Liver (tissue), 5 donors: Measurements from ENCODE around the gene C16orf74. TPM values are rescaled to one million over a fixed set of nuclear protein-coding genes. Genes with fewer than 3 reads are reported as not detected.

Experiments
- polyA plus RNA-seq, 2 donors: library from polyadenylated mRNA; stranded (reverse) in 1 of 2; unstranded in 1 of 2; fragments of 200-250 nt in 1 of 2; fragments of >200 nt in 1 of 2; fragmentation: Nextera tagmentation in 1 of 2; extraction: Ambion mirVana in 1 of 2; gene quantifications; one replicate each; pipeline versions ENCODE4 v1.2.1 to v1.2.3, GENCODE V29; 2013 to 2015
- small RNA-seq: library from RNA; depleted of rRNA; stranded (forward); fragments of <200 nt; gene quantifications from one replicate; pipeline ENCODE3, GENCODE V24; 2014
- total RNA-seq, 2 donors: library from RNA; depleted of rRNA; stranded (reverse); fragments of >200 nt; gene quantifications; one replicate each; pipeline ENCODE4 v1.2.3, GENCODE V29; 2014
- donor health status: healthy.
- donor health status: healthy.
- donor health status: healthy.

Gene C16orf74
- total and polyA plus RNA-seq, 4 donors, result 0.37 to 0.75 (median 0.43) TPM

Small RNAs within 50 kb of the gene (small RNA-seq; reads per million reads assigned to genes)
- gene RN7SL381P (not detected), gene RNU1-103P (not detected)

Other genes starting within 250 kb of the C16orf74 start
- gene GSE1, start 137.8 kb downstream of the C16orf74 start, total RNA-seq, result 10 to 100 TPM; 35.9 to 37.7 TPM
- 10 to 100 TPM in 1 of 2 donors, 1 to 10 TPM in 1; 9.9 to 14.4 TPM for gene GSE1, start 137.8 kb downstream of the C16orf74 start, polyA plus RNA-seq
- gene GINS2, start 62.1 kb downstream of the C16orf74 start, total RNA-seq, result 1 to 10 TPM in 1 of 2 donors, under 1 TPM in 1; 0.17 to 9.3 TPM
- gene GINS2, start 62.1 kb downstream of the C16orf74 start, polyA plus RNA-seq, result 1 to 10 TPM in 1 of 2 donors, under 1 TPM in 1; 0.69 to 1.0 TPM
- gene EMC8, start 48.4 kb upstream of the C16orf74 start, total RNA-seq, result 10 to 100 TPM; 12.0 to 12.4 TPM
- gene EMC8, start 48.4 kb upstream of the C16orf74 start, polyA plus RNA-seq, result 10 to 100 TPM; 12.1 to 12.4 TPM
- gene COX4I1, start 48.6 kb upstream of the C16orf74 start, total RNA-seq, result 100 to 1,000 TPM; 186 to 195 TPM
- 100 to 1,000 TPM; 466 to 576 TPM for gene COX4I1, start 48.6 kb upstream of the C16orf74 start, polyA plus RNA-seq
- gene IRF8, start 148.1 kb upstream of the C16orf74 start, total RNA-seq, result 10 to 100 TPM; 17.1 to 25.8 TPM
- 1 to 10 TPM; 5.1 to 7.6 TPM for gene IRF8, start 148.1 kb upstream of the C16orf74 start, polyA plus RNA-seq